GM12878 (cell line): ENCODE measurements around the gene NFAT5. TPM values are rescaled to one million over a fixed set of nuclear protein-coding genes. Genes with fewer than 3 reads are reported as not detected.

ENCODE experiments used
- ATAC-seq: fragments of 200-7000 bp; cut with Tn5 transposase; 3 replicates; pipeline ENCODE4 v1.9.1; 2020; ENCODE audit warnings: mild to moderate bottlenecking, moderate library complexity
- BruUV-seq: library from RNA; stranded (reverse); fragments of 400-500 nt; replicated peaks from 2 replicates; lab custom pipeline; 2021; lab: Mats Ljungman, UMichigan
- CTCF ChIA-PET: fragments of 300-600 bp; sonication (Branson Sonifier 250); formaldehyde crosslinking; extraction: SDS; loops from one replicate; lab custom pipeline; 2021; ENCODE audit warnings: inconsistent platforms; lab: Yijun Ruan, JAX
- POLR2A ChIA-PET: fragments of 350-600 bp; formaldehyde crosslinking; extraction: SDS; loops from one replicate; lab custom pipeline; 2021; ENCODE audit warnings: inconsistent platforms; lab: Charles Lee
- RAD21 ChIA-PET: fragments of 300-600 bp; sonication (Branson Sonifier 250); formaldehyde crosslinking; loops from one replicate; lab custom pipeline; 2023; ENCODE audit warnings: antibody characterized with exemption; ENCODE audit not compliant: unreplicated experiment; lab: Charles Lee
- SMC1A ChIA-PET: fragments of 300-600 bp; sonication (Branson Sonifier 250); formaldehyde crosslinking; loops from one replicate; lab custom pipeline; 2023; ENCODE audit not compliant: unreplicated experiment, uncharacterized antibody; lab: Charles Lee
- DNase-seq: peaks from one replicate; pipeline ENCODE4 v3.0.0-alpha.2; 2011; ENCODE audit warnings: low read depth, low spot score
- FAIRE-seq: peaks from 3 replicates; lab custom pipeline; 2011; peaks lifted over from hg19 to GRCh38; lab: Jason Lieb, UNC
- H2AFZ ChIP-seq: 2 replicates; pipeline ENCODE4 v1.6.0; 2011; ENCODE audit warnings: low read depth, low read length, control low read depth; ENCODE audit not compliant: control insufficient read depth
- H3K27ac ChIP-seq: 2 replicates; pipeline ENCODE4 v1.5.1; 2011; ENCODE audit warnings: control low read depth; ENCODE audit not compliant: control insufficient read depth, insufficient read depth
- H3K27me3 ChIP-seq, 2 experiments: replicated peaks in 1 of 2; 2 replicates each; pipeline versions ENCODE4 v1.6.0 to v1.6.1; 2011; ENCODE audit warnings: low read length in 1 of 2; ENCODE audit not compliant: control insufficient read depth in 2 of 2, insufficient read depth in 2 of 2
- H3K36me3 ChIP-seq, 2 experiments: 2 replicates each; pipeline ENCODE4 v1.5.1; 2011; ENCODE audit warnings: low read length in 1 of 2; ENCODE audit not compliant: control insufficient read depth in 2 of 2, insufficient read depth in 2 of 2
- H3K4me1 ChIP-seq: 2 replicates; pipeline ENCODE4 v1.6.1; 2011; ENCODE audit warnings: mild to moderate bottlenecking, low read length, moderate library complexity, mixed read lengths; ENCODE audit not compliant: control insufficient read depth, insufficient read depth
- H3K4me2 ChIP-seq: 2 replicates; pipeline ENCODE4 v1.6.0; 2011; ENCODE audit warnings: control low read depth; ENCODE audit not compliant: control insufficient read depth, insufficient read depth
- H3K4me3 ChIP-seq: fragments of 200-600 bp; sonication (generic); 2 replicates; pipeline ENCODE4 v1.5.1; 2016
- H3K79me2 ChIP-seq: 2 replicates; pipeline ENCODE4 v1.6.0; 2011; ENCODE audit warnings: low read length; ENCODE audit not compliant: control insufficient read depth, insufficient read depth
- H3K9ac ChIP-seq: 2 replicates; pipeline ENCODE4 v1.8.0; 2011; ENCODE audit warnings: low read length, control low read depth, mixed read lengths; ENCODE audit not compliant: control insufficient read depth, insufficient read depth
- H3K9me3 ChIP-seq: replicated peaks from 3 replicates; pipeline ENCODE4 v1.5.1; 2011; ENCODE audit warnings: mild to moderate bottlenecking, low read length; ENCODE audit not compliant: control insufficient read depth, insufficient read depth
- H4K20me1 ChIP-seq: 2 replicates; pipeline ENCODE4 v1.6.0; 2011; ENCODE audit not compliant: control insufficient read depth, insufficient read depth
- BHLHE40 ChIP-seq, 2 experiments: fragments of 450-650 bp in 1 of 2; IDR thresholded peaks; 2 replicates each; pipeline ENCODE4 v1.6.1; 2011 to 2017; ENCODE audit warnings: low read depth in 2 of 2, borderline replicate concordance in 1 of 2, improper control_type of control experiment in 1 of 2, low read length in 1 of 2, mild to moderate bottlenecking in 1 of 2
- CBFB ChIP-seq: IDR thresholded peaks from 2 replicates; pipeline ENCODE4 v1.6.1; 2016; ENCODE audit warnings: antibody characterized with exemption, low read depth
- CEBPB ChIP-seq, 2 experiments: fragments of 150-350 bp in 1 of 2; IDR thresholded peaks; 2 replicates each; pipeline ENCODE4 v1.6.1; 2012 to 2014; ENCODE audit warnings: low read depth in 2 of 2, low read length in 2 of 2, borderline replicate concordance in 1 of 2, inconsistent platforms in 1 of 2
- CHD2 ChIP-seq: IDR thresholded peaks from 2 replicates; pipeline ENCODE4 v1.6.1; 2011; ENCODE audit warnings: low read depth, low read length, improper control_type of control experiment, borderline replicate concordance
- CHD4 ChIP-seq: fragments of 200-600 bp; sonication (generic); IDR thresholded peaks from 2 replicates; pipeline ENCODE4 v1.6.1; 2016; ENCODE audit warnings: mild to moderate bottlenecking
- FOXM1 ChIP-seq: IDR thresholded peaks from 2 replicates; pipeline ENCODE4 v1.6.1; 2012; ENCODE audit warnings: low read depth, mild to moderate bottlenecking, inconsistent platforms, low read length, moderate library complexity
- KAT2A ChIP-seq: conservative IDR thresholded peaks from 2 replicates; pipeline ENCODE4 v1.6.1; 2011; ENCODE audit warnings: low read depth, low read length; ENCODE audit not compliant: control insufficient read depth
- MEF2B ChIP-seq: fragments of 450-650 bp; IDR thresholded peaks from 2 replicates; pipeline ENCODE4 v1.6.1; 2018; ENCODE audit warnings: mild to moderate bottlenecking, moderate library complexity; ENCODE audit not compliant: partially characterized antibody, poor library complexity, severe bottlenecking
- MYB ChIP-seq: fragments of 150-350 bp; IDR thresholded peaks from 2 replicates; pipeline ENCODE4 v1.6.1; 2014; ENCODE audit warnings: mild to moderate bottlenecking, low read depth, low read length, borderline replicate concordance
- NFYA ChIP-seq: IDR thresholded peaks from 2 replicates; pipeline ENCODE4 v1.6.1; 2011; ENCODE audit warnings: low read depth, mild to moderate bottlenecking, low read length, improper control_type of control experiment, borderline replicate concordance
- TCF12 ChIP-seq: IDR thresholded peaks from 2 replicates; pipeline ENCODE4 v1.6.1; 2011; ENCODE audit warnings: low read depth, mild to moderate bottlenecking, low read length
- WGBS: methylation state at CpG from one replicate; pipeline ENCODE4 v1.1.6; 2016; ENCODE audit warnings: low lambda C conversion rate; ENCODE audit not compliant: insufficient replicate concordance, insufficient coverage; ENCODE audit errors: missing lambda C conversion rate; 5-methylcytosine and 5-hydroxymethylcytosine counted together
- in situ Hi-C: fragments of 300-500 bp; cut with MboI; formaldehyde crosslinking; loops from 9 replicates; pipeline ENCODE4 v1.14.3; 2018; ENCODE audit warnings: mixed read lengths
- intact Hi-C: fragments of 100-400 bp; cut with micrococcal nuclease; formaldehyde crosslinking; loops from one replicate; pipeline ENCODE4 v1.14.2; 2022; ENCODE audit not compliant: unreplicated experiment
- polyA plus RNA-seq, 11 experiments: library from polyadenylated mRNA; depleted of rRNA in 4 of 11; unstranded in 6 of 11; stranded (reverse) in 5 of 11; fragments of >200 nt; fragmentation: Nextera tagmentation in 4 of 11; fragmentation: Illumina TruSeq in 1 of 11; extraction: Ambion mirVana in 4 of 11; extraction: Trizol in 1 of 11; gene quantifications; 1 replicate in 1 of 11; 2 replicates in 10 of 11; pipeline versions ENCODE4 v1.2.1 to v1.2.3, GENCODE V29; 2011 to 2016; ENCODE audit warnings: inconsistent platforms in 2 of 11, missing spikeins in 2 of 11, low read depth in 1 of 11
- total RNA-seq, 4 experiments: library from RNA; depleted of rRNA in 3 of 4; stranded (reverse); fragments of >200 nt in 3 of 4; fragmentation: Illumina TruSeq in 1 of 4; extraction: Trizol in 1 of 4; gene quantifications; 2 replicates each; pipeline versions ENCODE4 v1.2.1 to v1.2.3, GENCODE V29; 2013 to 2021
- TF ChIP-seq, protein P1 (sequence below): fragments of 450-650 bp; formaldehyde crosslinking; IDR thresholded peaks from 2 replicates; pipeline ENCODE4 v1.5.0; 2022; ENCODE audit warnings: mild to moderate bottlenecking, missing genetic modification characterization
- TF ChIP-seq, protein P2 (sequence below): IDR thresholded peaks from 2 replicates; pipeline ENCODE4 v1.6.1; 2011; ENCODE audit warnings: low read depth, mild to moderate bottlenecking, low read length, moderate library complexity, borderline replicate concordance; ENCODE audit errors: extremely low read depth
- TF ChIP-seq, protein P3 (sequence below): fragments of 450-650 bp; IDR thresholded peaks from 2 replicates; pipeline ENCODE4 v1.6.1; 2017; ENCODE audit warnings: borderline replicate concordance
- TF ChIP-seq, protein P4 (sequence below): fragments of 450-650 bp; IDR thresholded peaks from 2 replicates; pipeline ENCODE4 v1.6.1; 2014; ENCODE audit warnings: mild to moderate bottlenecking
- TF ChIP-seq, protein P5 (sequence below): IDR thresholded peaks from 2 replicates; pipeline ENCODE4 v1.6.1; 2011; ENCODE audit warnings: mild to moderate bottlenecking, low read depth, low read length, moderate library complexity; ENCODE audit not compliant: insufficient replicate concordance

Gene NFAT5
- total and polyA plus RNA-seq, 10 of the 15 experiments (the other 5 are each of a cell fraction or from before 2014, with no cell fraction given): 0.58 to 31.5 (median 12.7) TPM

DNA sequence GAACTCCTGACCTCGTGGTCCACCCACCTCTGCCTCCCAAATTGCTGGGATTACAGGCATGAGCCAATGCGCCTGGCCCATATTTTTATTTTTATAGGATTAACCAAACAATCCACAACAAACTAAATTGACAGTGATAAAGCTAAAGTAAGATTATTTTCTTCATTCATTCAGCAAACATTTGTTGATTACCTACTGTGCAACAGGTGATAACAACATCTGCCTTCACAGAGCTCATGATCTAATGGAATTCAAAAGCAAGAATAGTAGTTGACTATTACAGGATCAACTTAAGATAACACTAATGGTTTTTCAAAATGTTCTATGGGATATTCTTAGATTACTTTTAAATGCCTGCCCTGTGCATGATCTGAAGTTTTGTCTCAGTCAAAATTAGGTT, 122.8 kb downstream of the NFAT5 start:
- no peaks in the 10 kb centered on the region for H3K27me3 ChIP-seq
- intact Hi-C loops (no loop called here), in situ Hi-C loops (no loop called here)
- H2AFZ ChIP-seq: no peak overlapping the region
- H3K4me2 ChIP-seq: no peak overlapping the region
- H3K4me1 ChIP-seq: peaks cover 5% of the 10 kb centered on the region; the same call in 1 of the 2 replicates
- SMC1A ChIA-PET: interaction anchor here (0.7 to 1.0 kb wide), 3 partner anchors 8 to 42 kb away, joined by 3 to 4 read pairs (median 3); no protein-coding TSS in a partner anchor
- RAD21 ChIA-PET: interaction anchor here (2.9 kb wide), 1 partner anchor 292 kb away, joined by 7 read pairs; no protein-coding TSS in a partner anchor
- WGBS: 97% methylated on average over 2 of the region's 2 CpGs
- POLR2A ChIA-PET: interaction anchor here (0.7 kb wide), 1 partner anchor 112 kb away, joined by 4 read pairs; no protein-coding TSS in a partner anchor
- peaks cover 15 to 32% of the 10 kb centered on the region in 2 experiments for H3K36me3 ChIP-seq
- ATAC-seq (no peak), DNase-seq (no peak), FAIRE-seq (no peak)
- H3K9ac ChIP-seq: no peak overlapping the region
- no peaks in the 10 kb centered on the region for H4K20me1 ChIP-seq
- H3K4me3 ChIP-seq: no peak overlapping the region
- no peaks in the 10 kb centered on the region for H3K9me3 ChIP-seq
- CTCF ChIA-PET: interaction anchor here (1.2 kb wide), 1 partner anchor 20 kb away, joined by 3 read pairs; no protein-coding TSS in a partner anchor
- H3K79me2 ChIP-seq: no peaks in the 10 kb centered on the region
- no TSS peak for BruUV-seq
- H3K27ac ChIP-seq: no peak overlapping the region
- TF ChIP-seq MEF2B (no peak), MYB (no peak), TCF12 (no peak), CEBPB (IDR thresholded peaks at IDR 0.05; ENCODE audit: borderline replicate concordance in 1 of 2, low read depth in 2 of 2, low read length in 2 of 2) (no peak), CHD4 (no peak), CHD2 (no peak), KAT2A (no peak), FOXM1 (no peak), NFYA (no peak), BHLHE40 (IDR thresholded peaks at IDR 0.05; ENCODE audit: borderline replicate concordance in 1 of 2, low read depth in 2 of 2, low read length in 1 of 2) (no peak), CBFB (no peak)
- TF ChIP-seq, protein P1, sequence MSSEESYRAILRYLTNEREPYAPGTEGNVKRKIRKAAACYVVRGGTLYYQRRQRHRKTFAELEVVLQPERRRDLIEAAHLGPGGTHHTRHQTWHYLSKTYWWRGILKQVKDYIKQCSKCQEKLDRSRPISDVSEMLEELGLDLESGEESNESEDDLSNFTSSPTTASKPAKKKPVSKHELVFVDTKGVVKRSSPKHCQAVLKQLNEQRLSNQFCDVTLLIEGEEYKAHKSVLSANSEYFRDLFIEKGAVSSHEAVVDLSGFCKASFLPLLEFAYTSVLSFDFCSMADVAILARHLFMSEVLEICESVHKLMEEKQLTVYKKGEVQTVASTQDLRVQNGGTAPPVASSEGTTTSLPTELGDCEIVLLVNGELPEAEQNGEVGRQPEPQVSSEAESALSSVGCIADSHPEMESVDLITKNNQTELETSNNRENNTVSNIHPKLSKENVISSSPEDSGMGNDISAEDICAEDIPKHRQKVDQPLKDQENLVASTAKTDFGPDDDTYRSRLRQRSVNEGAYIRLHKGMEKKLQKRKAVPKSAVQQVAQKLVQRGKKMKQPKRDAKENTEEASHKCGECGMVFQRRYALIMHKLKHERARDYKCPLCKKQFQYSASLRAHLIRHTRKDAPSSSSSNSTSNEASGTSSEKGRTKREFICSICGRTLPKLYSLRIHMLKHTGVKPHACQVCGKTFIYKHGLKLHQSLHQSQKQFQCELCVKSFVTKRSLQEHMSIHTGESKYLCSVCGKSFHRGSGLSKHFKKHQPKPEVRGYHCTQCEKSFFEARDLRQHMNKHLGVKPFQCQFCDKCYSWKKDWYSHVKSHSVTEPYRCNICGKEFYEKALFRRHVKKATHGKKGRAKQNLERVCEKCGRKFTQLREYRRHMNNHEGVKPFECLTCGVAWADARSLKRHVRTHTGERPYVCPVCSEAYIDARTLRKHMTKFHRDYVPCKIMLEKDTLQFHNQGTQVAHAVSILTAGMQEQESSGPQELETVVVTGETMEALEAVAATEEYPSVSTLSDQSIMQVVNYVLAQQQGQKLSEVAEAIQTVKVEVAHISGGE (CRISPR knock-in tag): no peak
- TF ChIP-seq, protein P2, sequence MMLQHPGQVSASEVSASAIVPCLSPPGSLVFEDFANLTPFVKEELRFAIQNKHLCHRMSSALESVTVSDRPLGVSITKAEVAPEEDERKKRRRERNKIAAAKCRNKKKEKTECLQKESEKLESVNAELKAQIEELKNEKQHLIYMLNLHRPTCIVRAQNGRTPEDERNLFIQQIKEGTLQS: no peak
- TF ChIP-seq, protein P3, sequence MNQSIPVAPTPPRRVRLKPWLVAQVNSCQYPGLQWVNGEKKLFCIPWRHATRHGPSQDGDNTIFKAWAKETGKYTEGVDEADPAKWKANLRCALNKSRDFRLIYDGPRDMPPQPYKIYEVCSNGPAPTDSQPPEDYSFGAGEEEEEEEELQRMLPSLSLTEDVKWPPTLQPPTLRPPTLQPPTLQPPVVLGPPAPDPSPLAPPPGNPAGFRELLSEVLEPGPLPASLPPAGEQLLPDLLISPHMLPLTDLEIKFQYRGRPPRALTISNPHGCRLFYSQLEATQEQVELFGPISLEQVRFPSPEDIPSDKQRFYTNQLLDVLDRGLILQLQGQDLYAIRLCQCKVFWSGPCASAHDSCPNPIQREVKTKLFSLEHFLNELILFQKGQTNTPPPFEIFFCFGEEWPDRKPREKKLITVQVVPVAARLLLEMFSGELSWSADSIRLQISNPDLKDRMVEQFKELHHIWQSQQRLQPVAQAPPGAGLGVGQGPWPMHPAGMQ: no peak
- TF ChIP-seq, protein P4, sequence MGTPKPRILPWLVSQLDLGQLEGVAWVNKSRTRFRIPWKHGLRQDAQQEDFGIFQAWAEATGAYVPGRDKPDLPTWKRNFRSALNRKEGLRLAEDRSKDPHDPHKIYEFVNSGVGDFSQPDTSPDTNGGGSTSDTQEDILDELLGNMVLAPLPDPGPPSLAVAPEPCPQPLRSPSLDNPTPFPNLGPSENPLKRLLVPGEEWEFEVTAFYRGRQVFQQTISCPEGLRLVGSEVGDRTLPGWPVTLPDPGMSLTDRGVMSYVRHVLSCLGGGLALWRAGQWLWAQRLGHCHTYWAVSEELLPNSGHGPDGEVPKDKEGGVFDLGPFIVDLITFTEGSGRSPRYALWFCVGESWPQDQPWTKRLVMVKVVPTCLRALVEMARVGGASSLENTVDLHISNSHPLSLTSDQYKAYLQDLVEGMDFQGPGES: no peak
- TF ChIP-seq, protein P5, sequence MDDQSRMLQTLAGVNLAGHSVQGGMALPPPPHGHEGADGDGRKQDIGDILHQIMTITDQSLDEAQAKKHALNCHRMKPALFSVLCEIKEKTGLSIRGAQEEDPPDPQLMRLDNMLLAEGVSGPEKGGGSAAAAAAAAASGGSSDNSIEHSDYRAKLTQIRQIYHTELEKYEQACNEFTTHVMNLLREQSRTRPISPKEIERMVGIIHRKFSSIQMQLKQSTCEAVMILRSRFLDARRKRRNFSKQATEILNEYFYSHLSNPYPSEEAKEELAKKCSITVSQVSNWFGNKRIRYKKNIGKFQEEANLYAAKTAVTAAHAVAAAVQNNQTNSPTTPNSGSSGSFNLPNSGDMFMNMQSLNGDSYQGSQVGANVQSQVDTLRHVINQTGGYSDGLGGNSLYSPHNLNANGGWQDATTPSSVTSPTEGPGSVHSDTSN: no peak
